HG02623 (cell line): ENCODE data around the gene SURF6.

Source experiments
- ATAC-seq: cut with Tn5 transposase; IDR thresholded peaks from one replicate; pipeline ENCODE4 v1.9.1; 2021; ENCODE audit warnings: moderate library complexity; ENCODE audit not compliant: unreplicated experiment

Gene SURF6

GRCh38 chr9:133368249-133368881, 32.4 kb upstream of the SURF6 start:
- no peak for ATAC-seq

- ATAC-seq = no peak
Observed at GRCh38 chr9:133367778-133368177, 31.8 kb upstream of the SURF6 start.

- ATAC-seq = no peak
Observed at GRCh38 chr9:133367221-133367620, 31.2 kb upstream of the SURF6 start.

- ATAC-seq = no peak
Observed at GRCh38 chr9:133366435-133366834, 30.4 kb upstream of the SURF6 start.

- ATAC-seq = no peak
Observed at GRCh38 chr9:133362359-133363044, 26.5 kb upstream of the SURF6 start.

GRCh38 chr9:133361507-133362092, 25.6 kb upstream of the SURF6 start:
- no peak for ATAC-seq

- no peak for ATAC-seq
Observed at GRCh38 chr9:133360400-133361393, 24.7 kb upstream of the SURF6 start.

- no peak for ATAC-seq
Observed at GRCh38 chr9:133359399-133360175, 23.6 kb upstream of the SURF6 start.

- ATAC-seq = no peak
Observed at GRCh38 chr9:133357656-133358055, 21.7 kb upstream of the SURF6 start.

- peak; percentile 52 for ATAC-seq
Observed at GRCh38 chr9:133356391-133357091, 20.6 kb upstream of the SURF6 start, which contains the start of the genes SURF1 and SURF2. Gene SURF1, minus strand, starts transcription at chr9:133356487. Its CDS starts 34 bp downstream, at chr9:133356453. Gene SURF2, plus strand, starts transcription at chr9:133356550. Its CDS starts 43 bp downstream, at chr9:133356593.

GRCh38 chr9:133355881-133356357, 19.9 kb upstream of the SURF6 start:
- peak; percentile 18 for ATAC-seq

GRCh38 chr9:133354766-133355165, 18.8 kb upstream of the SURF6 start:
- no peak for ATAC-seq

GRCh38 chr9:133353548-133353947, 17.6 kb upstream of the SURF6 start:
- ATAC-seq = no peak

- ATAC-seq = no peak
Observed at GRCh38 chr9:133352635-133353340, 16.8 kb upstream of the SURF6 start.

- ATAC-seq = no peak
Observed at GRCh38 chr9:133351908-133352634, 16.1 kb upstream of the SURF6 start.

GRCh38 chr9:133351526-133351907, 15.5 kb upstream of the SURF6 start:
- ATAC-seq = no peak

- ATAC-seq = no peak
Observed at GRCh38 chr9:133349965-133350616, 14.1 kb upstream of the SURF6 start.
